B cell (primary cell): Measurements from ENCODE around the gene HMGB4. TPM values are rescaled to one million over a fixed set of nuclear protein-coding genes. Genes with fewer than 3 reads are reported as not detected.

Experiments
- ATAC-seq: fragments of 200-7000 bp; cut with Tn5 transposase; one replicate; pipeline ENCODE4 v1.10.0; 2021; ENCODE audit warnings: low read depth, mild to moderate bottlenecking, moderate number of reproducible peaks, moderate library complexity
- CTCF ChIA-PET: fragments of 350-600 bp; sonication (Branson Sonifier 250); formaldehyde crosslinking; loops from one replicate; lab custom pipeline; 2021; ENCODE audit warnings: antibody characterized with exemption, inconsistent platforms; lab: Charles Lee
- POLR2A ChIA-PET: fragments of 350-600 bp; sonication (Branson Sonifier 250); formaldehyde crosslinking; loops from one replicate; lab custom pipeline; 2021; ENCODE audit warnings: antibody characterized with exemption; lab: Charles Lee
- DNase-seq: peaks from one replicate; pipeline ENCODE4 v3.0.0; 2013
- H2AFZ ChIP-seq: 2 replicates; pipeline ENCODE4 v1.6.1; 2012; ENCODE audit warnings: mild to moderate bottlenecking, low read depth, low read length; ENCODE audit not compliant: insufficient read depth, poor library complexity, severe bottlenecking
- H3K27ac ChIP-seq, 2 donors: 1 replicate in 1 of 2; 2 replicates in 1 of 2; pipeline ENCODE4 v1.5.1; 2012 to 2013; ENCODE audit warnings: low read length in 2 of 2, mild to moderate bottlenecking in 2 of 2, moderate library complexity in 1 of 2
- H3K27me3 ChIP-seq, 4 experiments: fragments of 200-600 bp in 1 of 4; sonication (generic) in 1 of 4; replicated peaks in 1 of 4; 1 replicate in 2 of 4; 2 replicates in 2 of 4; pipeline versions ENCODE4 v1.6.1 to v1.7.0; 2013 to 2016; ENCODE audit warnings: low read length in 3 of 4, mild to moderate bottlenecking in 2 of 4, mixed read lengths in 1 of 4, moderate library complexity in 1 of 4; ENCODE audit not compliant: insufficient read depth in 4 of 4, control insufficient read depth in 3 of 4; ENCODE audit errors: control extremely low read depth in 1 of 4
- H3K36me3 ChIP-seq, 2 experiments: replicated peaks in 1 of 2; 1 replicate in 1 of 2; 2 replicates in 1 of 2; pipeline versions ENCODE4 v1.6.1 to v1.7.1; 2013; ENCODE audit warnings: low read length in 1 of 2; ENCODE audit not compliant: insufficient read depth in 2 of 2, control insufficient read depth in 1 of 2; ENCODE audit errors: control extremely low read depth in 1 of 2, extremely low read depth in 1 of 2
- H3K4me1 ChIP-seq, 2 donors: fragments of 200-600 bp in 1 of 2; sonication (generic) in 1 of 2; 1 replicate in 1 of 2; 2 replicates in 1 of 2; pipeline versions ENCODE4 v1.5.1 to v1.6.1; 2013 to 2017; ENCODE audit warnings: low read length in 2 of 2; ENCODE audit not compliant: control insufficient read depth in 2 of 2, insufficient read depth in 2 of 2
- H3K4me2 ChIP-seq: replicated peaks from 2 replicates; pipeline ENCODE3; 2012; ENCODE audit warnings: mild to moderate bottlenecking, low read depth, low read length; ENCODE audit not compliant: poor library complexity, severe bottlenecking
- H3K4me3 ChIP-seq, 5 experiments: fragments of 200-600 bp in 1 of 5; sonication (generic) in 1 of 5; 1 replicate in 3 of 5; 2 replicates in 2 of 5; pipeline versions ENCODE4 v1.5.1 to v1.7.0; 2011 to 2016; ENCODE audit warnings: low read length in 4 of 5, mild to moderate bottlenecking in 4 of 5, low read depth in 2 of 5, control low read depth in 1 of 5, moderate library complexity in 1 of 5; ENCODE audit not compliant: insufficient read depth in 1 of 5; ENCODE audit errors: control extremely low read depth in 1 of 5, extremely low read depth in 1 of 5
- H3K79me2 ChIP-seq: fragments of 200-600 bp; sonication (generic); one replicate; pipeline ENCODE4 v1.6.0; 2016; ENCODE audit warnings: low read length; ENCODE audit not compliant: control insufficient read depth, insufficient read depth
- H3K9ac ChIP-seq: fragments of 200-600 bp; sonication (generic); 2 replicates; pipeline ENCODE4 v1.6.1; 2017; ENCODE audit warnings: mild to moderate bottlenecking, low read length, moderate library complexity
- H3K9me3 ChIP-seq, 3 donors: one replicate each; pipeline versions ENCODE4 v1.6.1 to v1.7.1; 2013; ENCODE audit warnings: low read length in 2 of 3; ENCODE audit not compliant: control insufficient read depth in 2 of 3, insufficient read depth in 1 of 3; ENCODE audit errors: control extremely low read depth in 1 of 3
- H4K20me1 ChIP-seq: 2 replicates; pipeline ENCODE4 v1.6.0; 2012; ENCODE audit warnings: mild to moderate bottlenecking, low read length; ENCODE audit not compliant: insufficient read depth, control insufficient read depth, poor library complexity, severe bottlenecking
- H3K27ac Mint-ChIP-seq: one replicate; pipeline ENCODE4 v1.8.0; 2021; ENCODE audit warnings: mixed read lengths
- H3K27me3 Mint-ChIP-seq: one replicate; pipeline ENCODE4 v1.8.0; 2021; ENCODE audit warnings: mixed read lengths
- H3K4me1 Mint-ChIP-seq: one replicate; pipeline ENCODE4 v1.8.0; 2021; ENCODE audit warnings: mixed read lengths
- H3K4me3 Mint-ChIP-seq: one replicate; pipeline ENCODE4 v1.8.0; 2021; ENCODE audit warnings: mixed read lengths
- H3K9me3 Mint-ChIP-seq: one replicate; pipeline ENCODE4 v1.8.0; 2022; ENCODE audit warnings: mixed read lengths; ENCODE audit not compliant: insufficient read depth
- EZH2 ChIP-seq: IDR thresholded peaks from 2 replicates; pipeline ENCODE4 v1.6.1; 2012; ENCODE audit warnings: borderline replicate concordance, low read depth, mild to moderate bottlenecking, moderate library complexity, low read length; ENCODE audit not compliant: insufficient read depth, poor library complexity, severe bottlenecking
- WGBS: methylation state at CpG from one replicate; pipeline ENCODE4 v1.1.5; 2013; ENCODE audit warnings: missing lambda C conversion rate; ENCODE audit not compliant: insufficient coverage; 5-methylcytosine and 5-hydroxymethylcytosine counted together
- intact Hi-C: fragments of 100-400 bp; cut with micrococcal nuclease; formaldehyde crosslinking; loops from one replicate; pipeline ENCODE4 v1.10.0; 2022
- polyA plus RNA-seq: library from polyadenylated mRNA; depleted of rRNA; stranded (reverse); fragments of >200 nt; gene quantifications from 2 replicates; pipeline ENCODE4 v1.2.3, GENCODE V29; 2012
- total RNA-seq, 2 donors: library from RNA; stranded (reverse); fragments of 120-200 nt in 1 of 2; gene quantifications; 1 replicate in 1 of 2; 2 replicates in 1 of 2; pipeline versions ENCODE4 v1.2.3 to v1.2.4, GENCODE V29; 2013 to 2022
- TF ChIP-seq, protein P1 (sequence below): fragments of 200-600 bp; IDR thresholded peaks from one replicate; pipeline ENCODE4 v1.8.0; 2022; ENCODE audit warnings: antibody characterized with exemption, mild to moderate bottlenecking

Gene HMGB4
- total and polyA plus RNA-seq, 2 donors (not counting 1 experiment from before 2014, with no cell fraction given): not detected

DNA sequence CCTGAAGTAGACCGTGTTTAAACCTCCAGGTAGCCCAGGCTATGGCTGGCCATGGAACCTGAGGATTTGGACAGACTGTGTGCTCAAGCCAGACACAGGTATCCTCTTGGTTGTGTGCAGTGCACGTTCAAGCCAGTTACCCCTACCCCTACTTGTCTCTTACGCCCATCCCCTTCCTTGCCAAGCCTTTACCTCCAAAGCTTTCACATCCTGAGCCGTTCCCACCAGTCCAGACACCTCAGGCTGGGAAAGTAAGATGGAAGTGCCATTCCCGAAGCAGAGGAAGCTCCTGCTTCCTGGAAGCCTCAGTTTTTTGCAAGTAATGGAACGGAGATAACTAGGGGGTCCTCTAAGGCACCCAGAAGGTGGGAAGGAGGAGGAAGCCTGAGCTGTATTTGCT, 41.5 kb upstream of the HMGB4 start:
- ChIA-PET POLR2A (no interaction called here), CTCF (no interaction called here)
- H3K36me3 ChIP-seq: no peaks in the 10 kb centered on the region
- H3K4me2 ChIP-seq: no peak overlapping the region
- intact Hi-C loops: no loop called here
- H3K27ac ChIP-seq: no peak overlapping the region
- WGBS: 57% methylated on average over 4 of the region's 6 CpGs
- H4K20me1 ChIP-seq: no peaks in the 10 kb centered on the region
- ATAC-seq: no peak
- no peak overlapping the region for H3K9ac ChIP-seq
- H3K79me2 ChIP-seq: no peaks in the 10 kb centered on the region
- H3K27me3 Mint-ChIP-seq: peaks cover 10% of the 10 kb centered on the region
- H3K4me1 ChIP-seq: no peaks in the 10 kb centered on the region
- no peak for DNase-seq
- TF ChIP-seq, protein P1, sequence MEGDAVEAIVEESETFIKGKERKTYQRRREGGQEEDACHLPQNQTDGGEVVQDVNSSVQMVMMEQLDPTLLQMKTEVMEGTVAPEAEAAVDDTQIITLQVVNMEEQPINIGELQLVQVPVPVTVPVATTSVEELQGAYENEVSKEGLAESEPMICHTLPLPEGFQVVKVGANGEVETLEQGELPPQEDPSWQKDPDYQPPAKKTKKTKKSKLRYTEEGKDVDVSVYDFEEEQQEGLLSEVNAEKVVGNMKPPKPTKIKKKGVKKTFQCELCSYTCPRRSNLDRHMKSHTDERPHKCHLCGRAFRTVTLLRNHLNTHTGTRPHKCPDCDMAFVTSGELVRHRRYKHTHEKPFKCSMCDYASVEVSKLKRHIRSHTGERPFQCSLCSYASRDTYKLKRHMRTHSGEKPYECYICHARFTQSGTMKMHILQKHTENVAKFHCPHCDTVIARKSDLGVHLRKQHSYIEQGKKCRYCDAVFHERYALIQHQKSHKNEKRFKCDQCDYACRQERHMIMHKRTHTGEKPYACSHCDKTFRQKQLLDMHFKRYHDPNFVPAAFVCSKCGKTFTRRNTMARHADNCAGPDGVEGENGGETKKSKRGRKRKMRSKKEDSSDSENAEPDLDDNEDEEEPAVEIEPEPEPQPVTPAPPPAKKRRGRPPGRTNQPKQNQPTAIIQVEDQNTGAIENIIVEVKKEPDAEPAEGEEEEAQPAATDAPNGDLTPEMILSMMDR: no peak
- TF ChIP-seq EZH2: no peak
- no peaks in the 10 kb centered on the region for H3K4me1 Mint-ChIP-seq
- no peak overlapping the region for H3K4me3 Mint-ChIP-seq
- H3K9me3 ChIP-seq: peaks cover 0 to 8% (median 0%) of the 10 kb centered on the region in 3 donors
- no peaks in the 10 kb centered on the region for H3K9me3 Mint-ChIP-seq
- H2AFZ ChIP-seq: no peak overlapping the region
- H3K27ac Mint-ChIP-seq: no peak overlapping the region
- no peak overlapping the region for H3K4me3 ChIP-seq
- no peaks in the 10 kb centered on the region for H3K27me3 ChIP-seq

DNA sequence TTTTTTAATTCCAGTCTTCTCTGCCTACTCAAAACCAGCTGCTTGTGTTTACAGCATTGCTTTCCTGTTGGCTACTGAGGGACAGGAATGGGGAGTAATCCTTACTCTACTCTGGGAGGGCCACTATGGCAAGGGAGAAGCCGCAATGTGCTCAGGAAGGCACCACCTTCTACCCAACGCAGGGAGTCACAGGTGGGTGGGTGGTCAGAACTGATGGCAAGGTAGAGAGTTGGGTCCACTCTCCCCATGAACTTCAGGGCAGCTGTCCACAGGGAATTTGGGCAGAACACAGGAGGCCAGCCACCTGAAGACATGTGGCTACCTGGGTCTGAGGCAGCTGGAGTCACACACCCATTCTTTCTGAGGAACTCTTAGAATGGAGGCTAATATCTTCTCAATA, 40.5 kb upstream of the HMGB4 start:
- intact Hi-C loops: no loop called here
- Histone ChIP-seq H4K20me1 (no peaks in the 10 kb centered on the region), H3K27ac (no peak overlapping the region), H3K27me3 (no peaks in the 10 kb centered on the region), H3K79me2 (no peaks in the 10 kb centered on the region), H3K36me3 (no peaks in the 10 kb centered on the region), H3K9me3 (peaks cover 0 to 11% (median 0%) of the 10 kb centered on the region in 3 donors), H3K4me2 (no peak overlapping the region), H3K4me1 (no peaks in the 10 kb centered on the region), H3K4me3 (no peak overlapping the region), H3K9ac (no peak overlapping the region), H2AFZ (no peak overlapping the region)
- ATAC-seq (no peak), DNase-seq (no peak)
- no peaks in the 10 kb centered on the region for H3K4me1 Mint-ChIP-seq
- no peak overlapping the region for H3K4me3 Mint-ChIP-seq
- no peak overlapping the region for H3K27ac Mint-ChIP-seq
- ChIA-PET CTCF (no interaction called here), POLR2A (no interaction called here)
- peaks cover 7% of the 10 kb centered on the region for H3K27me3 Mint-ChIP-seq
- TF ChIP-seq, protein P1: no peak
- TF ChIP-seq EZH2: no peak
- 83% methylated on average over 1 of the region's 2 CpGs for WGBS
- no peaks in the 10 kb centered on the region for H3K9me3 Mint-ChIP-seq
